Common myeloid progenitor, CD34-positive (primary cell): ENCODE results near the gene CSF1R.
"Not testable (repeated sequence)": the region's sequence is repeated elsewhere in the genome, so short reads cannot be mapped to it uniquely, and the experiment has no call there.

ENCODE experiments used
- CTCF ChIA-PET: fragments of 350-600 bp; sonication (Branson Sonifier 250); formaldehyde crosslinking; loops from one replicate; lab custom pipeline; 2021; ENCODE audit warnings: antibody characterized with exemption; lab: Charles Lee
- POLR2A ChIA-PET: fragments of 350-600 bp; sonication (Branson Sonifier 250); formaldehyde crosslinking; loops from one replicate; lab custom pipeline; 2021; ENCODE audit warnings: antibody characterized with exemption; lab: Charles Lee
- DNase-seq, 3 donors: peaks; one replicate each; pipeline versions ENCODE4 v3.0.0 to v3.0.0-alpha.2; 2013
- H3K27ac ChIP-seq, 2 experiments: 1 replicate in 1 of 2; 2 replicates in 1 of 2; pipeline ENCODE4 v1.7.0; 2013; ENCODE audit warnings: inconsistent platforms in 2 of 2, low read length in 2 of 2, mild to moderate bottlenecking in 2 of 2, low read depth in 1 of 2, moderate library complexity in 1 of 2; ENCODE audit not compliant: severe bottlenecking in 2 of 2, insufficient read depth in 1 of 2, poor library complexity in 1 of 2
- H3K27me3 ChIP-seq, 5 experiments: replicated peaks in 2 of 5; 1 replicate in 3 of 5; 2 replicates in 2 of 5; pipeline versions ENCODE4 v1.6.1 to v1.7.0; 2013; ENCODE audit warnings: low read length in 4 of 5, mild to moderate bottlenecking in 2 of 5, moderate library complexity in 2 of 5, inconsistent platforms in 1 of 5; ENCODE audit not compliant: insufficient read depth in 5 of 5, control insufficient read depth in 4 of 5
- H3K36me3 ChIP-seq, 4 experiments: 1 replicate in 2 of 4; 2 replicates in 2 of 4; pipeline versions ENCODE4 v1.6.1 to v1.7.0; 2013; ENCODE audit warnings: low read length in 3 of 4, control low read depth in 1 of 4, mild to moderate bottlenecking in 1 of 4; ENCODE audit not compliant: control insufficient read depth in 4 of 4, insufficient read depth in 4 of 4
- H3K4me1 ChIP-seq, 4 experiments: 1 replicate in 3 of 4; 2 replicates in 1 of 4; pipeline versions ENCODE4 v1.6.1 to v1.7.1; 2013; ENCODE audit warnings: low read length in 3 of 4, mild to moderate bottlenecking in 3 of 4, control low read depth in 1 of 4, inconsistent platforms in 1 of 4, moderate library complexity in 1 of 4; ENCODE audit not compliant: control insufficient read depth in 4 of 4, insufficient read depth in 4 of 4; ENCODE audit errors: control extremely low read depth in 1 of 4
- H3K4me3 ChIP-seq, 7 experiments: 1 replicate in 4 of 7; 2 replicates in 3 of 7; pipeline versions ENCODE4 v1.5.1 to v1.7.0; 2013; ENCODE audit warnings: mild to moderate bottlenecking in 7 of 7, low read length in 6 of 7, moderate library complexity in 6 of 7, inconsistent platforms in 2 of 7, low read depth in 2 of 7, control low read depth in 1 of 7; ENCODE audit not compliant: insufficient read depth in 4 of 7, control insufficient read depth in 1 of 7; ENCODE audit errors: extremely low read depth in 1 of 7
- H3K9me3 ChIP-seq, 5 experiments: 1 replicate in 4 of 5; 2 replicates in 1 of 5; pipeline versions ENCODE4 v1.6.1 to v1.7.1; 2013; ENCODE audit warnings: low read length in 4 of 5, mild to moderate bottlenecking in 2 of 5, inconsistent platforms in 1 of 5, low read depth in 1 of 5, moderate library complexity in 1 of 5; ENCODE audit not compliant: control insufficient read depth in 4 of 5, insufficient read depth in 2 of 5; ENCODE audit errors: control extremely low read depth in 1 of 5
- WGBS: methylation state at CpG from one replicate; pipeline ENCODE4 v1.1.5; 2013; ENCODE audit not compliant: insufficient coverage; 5-methylcytosine and 5-hydroxymethylcytosine counted together

Gene CSF1R

DNA sequence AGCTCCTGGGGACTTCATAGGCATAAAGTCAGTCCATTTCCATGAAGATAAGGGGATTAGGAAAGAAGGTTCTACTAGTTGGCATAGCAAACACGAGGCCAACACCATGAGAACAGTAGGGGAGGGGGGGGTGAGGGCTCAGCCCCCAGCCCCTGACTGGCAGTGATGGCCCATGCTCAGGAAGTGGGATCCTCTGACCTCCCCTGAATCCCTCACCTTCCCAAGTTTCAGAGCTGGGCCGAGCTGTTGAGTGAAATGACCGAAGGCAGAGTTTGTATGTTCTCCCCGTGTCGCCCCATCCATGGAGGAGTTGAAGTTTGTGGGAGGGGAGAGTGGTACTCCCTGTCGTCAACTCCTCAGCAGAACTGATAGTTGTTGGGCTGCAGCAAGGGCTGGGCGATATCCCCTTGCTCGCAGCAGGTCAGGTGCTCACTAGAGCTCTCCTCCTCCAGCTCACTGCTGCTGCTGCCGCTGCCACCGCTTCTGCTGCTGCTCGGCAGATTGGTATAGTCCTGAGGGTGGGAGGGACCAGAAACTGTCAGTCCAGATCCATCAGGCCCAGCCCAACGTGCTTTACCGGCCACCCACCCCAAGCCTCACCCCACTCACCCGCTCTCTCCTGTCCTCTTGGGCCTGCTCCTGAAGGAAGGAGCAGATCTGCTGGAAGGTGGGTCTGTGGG is 32.5 kb downstream of the CSF1R start:
- H3K4me1 ChIP-seq = peaks cover 0 to 58% (median 37%) of the 10 kb centered on the region in 4 experiments
- CTCF ChIA-PET = interaction anchor here (1.0 to 3.5 kb wide), 9 partner anchors 10 to 65 kb away, joined by 3 to 22 read pairs (median 4); no protein-coding TSS in a partner anchor
- WGBS = 92% methylated on average over 4 of the region's 14 CpGs

DNA sequence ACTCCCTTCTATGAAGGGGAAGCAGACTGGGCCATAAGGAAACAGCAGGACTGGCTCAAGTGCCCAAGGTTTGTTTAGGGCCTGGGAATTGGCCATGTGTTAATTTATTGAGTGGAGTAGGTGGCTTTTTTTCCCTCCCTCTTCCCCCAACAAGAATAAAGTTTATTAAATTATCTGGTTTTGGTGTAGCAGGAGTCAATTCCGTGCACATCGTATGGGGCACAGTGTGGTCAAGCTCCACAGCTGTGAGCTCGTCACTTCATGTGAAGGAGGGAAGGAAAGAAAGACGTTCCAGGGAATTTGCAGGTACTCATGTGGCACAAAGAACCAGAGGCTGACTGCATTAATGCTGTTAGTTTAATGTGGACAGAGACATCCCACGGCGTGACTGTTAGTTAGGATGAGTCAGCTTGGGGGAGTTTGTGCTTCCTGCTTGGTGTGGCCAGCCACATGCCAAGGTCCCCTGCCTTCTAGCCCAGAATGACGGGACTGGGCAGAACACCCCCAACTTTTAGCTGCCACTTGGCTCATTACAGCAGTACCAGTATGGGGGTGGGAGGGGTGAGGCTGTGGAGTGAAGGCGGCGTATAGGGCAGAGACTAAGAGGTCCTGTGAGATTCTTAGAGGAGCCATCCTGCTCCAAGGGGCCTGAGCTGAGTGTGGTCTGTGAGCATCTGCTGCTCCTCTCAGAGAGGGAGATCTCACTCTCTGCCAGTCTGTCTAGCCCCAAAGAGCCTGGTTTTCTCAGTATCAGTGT is 33.2 kb downstream of the CSF1R start:
- ChIA-PET POLR2A (no interaction called here), CTCF (interaction anchor here (1.0 to 3.5 kb wide), 7 partner anchors 9 to 66 kb away, joined by 3 to 22 read pairs (median 4); no protein-coding TSS in a partner anchor)
- DNase-seq = peak in 2 of 3 donors; percentile 73 to 78
- peaks cover 16 to 83% (median 51%) of the 10 kb centered on the region in 4 experiments for H3K36me3 ChIP-seq
- peaks cover 0 to 50% (median 33%) of the 10 kb centered on the region in 4 experiments for H3K4me1 ChIP-seq
- peak overlapping the region in 1 of 2 experiments; percentile 26 for H3K27ac ChIP-seq
- no peaks in the 10 kb centered on the region for H3K9me3 ChIP-seq
- H3K4me3 ChIP-seq = no peak overlapping the region
- WGBS = 72% methylated on average over 5 of the region's 9 CpGs
- no peaks in the 10 kb centered on the region for H3K27me3 ChIP-seq

More for the DNA sequence above, 32.5 kb downstream of the CSF1R start:
- H3K4me3 ChIP-seq = no peak overlapping the region
- POLR2A ChIA-PET = no interaction called here
- no peaks in the 10 kb centered on the region for H3K27me3 ChIP-seq
- H3K9me3 ChIP-seq = no peaks in the 10 kb centered on the region
- DNase-seq = no peak
- H3K27ac ChIP-seq = peak overlapping the region in 1 of 2 experiments; percentile 26
- peaks cover 16 to 76% (median 45%) of the 10 kb centered on the region in 4 experiments for H3K36me3 ChIP-seq

DNA sequence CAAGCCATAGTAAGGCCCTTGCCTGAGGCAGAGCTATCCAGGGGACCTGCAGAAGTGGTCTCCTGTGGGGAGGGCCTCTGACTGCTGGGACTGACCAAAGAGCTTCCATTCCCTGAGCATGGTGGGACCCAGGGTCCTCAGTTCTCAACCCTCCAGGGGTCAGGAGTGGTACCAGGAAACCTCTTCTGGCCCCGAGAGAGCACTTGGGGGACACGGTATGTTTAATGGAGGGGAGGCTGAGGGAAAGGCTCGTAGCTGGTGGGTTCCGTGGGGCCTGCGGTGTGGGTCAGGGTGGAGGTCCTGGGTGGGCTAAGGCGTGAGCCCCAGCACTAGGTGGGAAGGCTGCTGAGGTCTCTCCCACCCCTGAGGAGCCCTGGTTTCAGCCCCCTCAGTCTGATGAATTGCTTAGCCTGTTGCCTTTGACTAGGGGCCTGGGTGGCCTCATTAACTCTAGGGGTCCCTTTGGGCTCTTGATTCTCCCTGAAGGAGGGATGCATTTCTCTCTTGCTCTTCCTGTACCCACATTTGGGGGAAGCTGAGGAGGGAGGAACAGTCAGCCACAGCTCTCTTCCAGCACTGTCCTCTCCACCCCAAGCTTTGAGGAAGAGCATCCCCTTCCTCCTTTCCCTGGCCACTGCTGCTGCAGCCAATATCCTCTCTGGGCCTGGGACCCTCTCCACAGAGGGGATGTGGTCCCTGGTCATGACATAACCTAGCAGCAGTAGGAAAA is 34.0 kb downstream of the CSF1R start:
- POLR2A ChIA-PET = interaction anchor here (1.2 kb wide), 1 partner anchor 34 kb away, joined by 3 read pairs; no protein-coding TSS in a partner anchor
- Histone ChIP-seq H3K36me3 (peaks cover 19 to 90% (median 59%) of the 10 kb centered on the region in 4 experiments), H3K4me1 (peaks cover 0 to 44% (median 33%) of the 10 kb centered on the region in 4 experiments), H3K27me3 (no peaks in the 10 kb centered on the region), H3K27ac (no peak overlapping the region), H3K9me3 (no peaks in the 10 kb centered on the region), H3K4me3 (no peak overlapping the region)
- CTCF ChIA-PET = interaction anchor here (1.0 to 3.5 kb wide), 4 partner anchors 12 to 66 kb away, joined by 3 to 22 read pairs (median 4); no protein-coding TSS in a partner anchor
- WGBS = 93% methylated on average over 3 of the region's 6 CpGs
- peak in 1 of 3 donors; percentile 37 for DNase-seq

DNA sequence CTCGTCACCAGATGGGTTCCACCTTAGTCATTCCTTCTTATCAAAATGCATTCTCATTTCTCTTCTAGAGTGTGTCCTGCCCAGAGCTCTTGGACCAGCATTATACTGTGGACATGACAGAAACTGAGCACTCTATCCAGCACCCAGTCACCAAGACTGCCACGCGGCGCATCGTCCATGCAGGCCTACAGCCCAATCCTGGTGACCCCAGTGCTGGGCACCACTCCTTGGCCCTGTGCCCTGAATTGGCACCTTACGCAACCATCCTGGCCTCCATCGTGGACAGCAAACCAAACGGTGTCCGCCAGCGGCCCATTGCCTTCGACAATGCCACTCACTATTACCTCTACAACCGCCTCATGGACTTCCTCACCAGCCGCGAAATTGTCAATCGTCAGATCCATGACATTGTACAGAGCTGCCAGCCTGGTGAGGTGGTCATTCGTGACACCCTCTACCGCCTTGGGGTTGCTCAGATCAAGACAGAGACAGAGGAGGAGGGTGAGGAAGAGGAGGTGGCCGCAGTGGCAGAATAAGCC is 34.6 kb downstream of the CSF1R start:
- Histone ChIP-seq H3K4me3 (no peak overlapping the region), H3K4me1 (peaks cover 0 to 44% (median 33%) of the 10 kb centered on the region in 4 experiments), H3K27ac (no peak overlapping the region), H3K27me3 (no peaks in the 10 kb centered on the region), H3K36me3 (peaks cover 19 to 97% (median 64%) of the 10 kb centered on the region in 4 experiments), H3K9me3 (no peaks in the 10 kb centered on the region)
- POLR2A ChIA-PET = interaction anchor here (1.2 kb wide), 1 partner anchor 34 kb away, joined by 3 read pairs; no protein-coding TSS in a partner anchor
- 92% methylated on average over 15 of the region's 18 CpGs for WGBS
- no peak for DNase-seq
- CTCF ChIA-PET = no interaction called here

DNA sequence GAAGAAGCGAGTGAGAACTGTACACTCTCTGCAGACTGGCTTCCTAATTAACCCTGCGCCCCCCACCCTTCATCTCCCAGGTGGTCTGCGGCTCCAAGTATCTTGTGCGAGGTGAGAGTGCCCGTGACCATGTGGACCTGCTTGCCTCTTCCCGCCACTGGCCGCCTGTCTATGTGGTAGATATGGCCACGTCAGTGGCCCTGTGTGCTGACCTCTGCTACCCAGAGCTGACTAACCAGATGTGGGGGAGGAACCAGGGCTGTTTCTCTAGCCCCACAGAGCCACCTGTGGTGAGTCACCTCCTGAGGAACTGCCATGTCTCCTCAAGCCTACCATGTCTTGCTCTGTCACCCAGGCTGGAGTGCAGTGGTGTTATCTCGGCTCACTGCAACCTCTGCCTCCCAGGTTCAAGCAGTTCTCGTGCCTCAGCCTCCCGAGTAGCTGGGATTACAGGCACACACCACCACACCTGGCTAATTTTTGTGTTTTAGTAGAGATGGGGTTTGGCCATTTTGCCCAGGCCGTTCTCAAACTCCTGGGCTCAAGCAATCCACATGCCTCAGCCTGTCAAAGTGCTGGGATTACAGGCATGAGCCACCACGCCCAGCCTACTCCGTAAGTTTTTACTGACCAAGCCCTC is 36.1 kb downstream of the CSF1R start:
- DNase-seq = peak in 1 of 3 donors; percentile 41
- H3K27me3 ChIP-seq, H3K4me3 ChIP-seq, POLR2A ChIA-PET, H3K9me3 ChIP-seq: not testable (repeated sequence)
- CTCF ChIA-PET = interaction anchor here (1.0 to 3.9 kb wide), 7 partner anchors 11 to 79 kb away, joined by 4 to 28 read pairs (median 7); no protein-coding TSS in a partner anchor
- H3K36me3 ChIP-seq = peaks cover 14 to 94% (median 70%) of the 10 kb centered on the region in 4 experiments
- peaks cover 0 to 44% (median 28%) of the 10 kb centered on the region in 4 experiments for H3K4me1 ChIP-seq
- 100% methylated on average over 7 of the region's 14 CpGs for WGBS
- peak overlapping the region in 1 of 2 experiments; percentile 7 for H3K27ac ChIP-seq

DNA sequence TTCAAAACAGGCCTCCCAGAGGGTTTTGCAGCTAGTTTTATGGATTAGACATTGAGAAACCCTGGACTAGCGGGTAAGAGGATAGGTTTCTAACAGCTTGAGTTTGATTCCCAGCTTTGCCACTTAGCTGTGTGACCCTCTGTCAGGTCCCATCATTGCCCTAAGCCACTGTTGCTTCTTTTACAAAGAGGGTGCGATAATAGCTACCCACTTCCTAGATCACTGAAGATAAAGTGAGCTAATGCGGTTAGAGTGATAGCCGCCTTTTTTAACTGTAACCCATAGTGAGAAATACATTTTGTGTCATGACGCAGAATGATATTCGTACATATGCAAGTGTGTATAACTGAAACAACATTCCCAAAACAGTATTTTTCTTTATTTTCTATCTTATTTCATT is 40.3 kb downstream of the CSF1R start:
- Histone ChIP-seq H3K4me3 (no peak overlapping the region), H3K9me3 (no peaks in the 10 kb centered on the region), H3K4me1 (peaks cover 4 to 46% (median 18%) of the 10 kb centered on the region in 4 experiments), H3K27ac (no peak overlapping the region), H3K36me3 (peaks cover 16 to 91% (median 72%) of the 10 kb centered on the region in 4 experiments), H3K27me3 (no peaks in the 10 kb centered on the region)
- 67% methylated on average over 2 of the region's 6 CpGs for WGBS
- CTCF ChIA-PET = interaction anchor here (0.7 to 4.9 kb wide), 11 partner anchors 13 to 279 kb away, joined by 3 to 70 read pairs (median 4); no protein-coding TSS in a partner anchor
- POLR2A ChIA-PET = no interaction called here
- no peak for DNase-seq
